Esophagus squamous epithelium (tissue), 4 donors: Measurements from ENCODE around the gene RBBP8.
"Not testable (repeated sequence)": the region's sequence is repeated elsewhere in the genome, so short reads cannot be mapped to it uniquely, and the experiment has no call there.

Experiments used
- POLR2A ChIP-seq, 4 donors: fragments of 450-650 bp; IDR thresholded peaks; one replicate each; pipeline ENCODE4 v1.6.1; 2017; ENCODE audit warnings: antibody characterized with exemption in 4 of 4, mild to moderate bottlenecking in 4 of 4, moderate library complexity in 3 of 4
- TF ChIP-seq, protein P1 (sequence below), 6 experiments: fragments of 450-650 bp in 4 of 6; fragments of 200-600 bp in 2 of 6; sonication (generic) in 2 of 6; IDR thresholded peaks; one replicate each; pipeline ENCODE4 v1.5.1; 2016 to 2019; ENCODE audit warnings: antibody characterized with exemption in 6 of 6, mild to moderate bottlenecking in 4 of 6, moderate library complexity in 4 of 6

DNA sequence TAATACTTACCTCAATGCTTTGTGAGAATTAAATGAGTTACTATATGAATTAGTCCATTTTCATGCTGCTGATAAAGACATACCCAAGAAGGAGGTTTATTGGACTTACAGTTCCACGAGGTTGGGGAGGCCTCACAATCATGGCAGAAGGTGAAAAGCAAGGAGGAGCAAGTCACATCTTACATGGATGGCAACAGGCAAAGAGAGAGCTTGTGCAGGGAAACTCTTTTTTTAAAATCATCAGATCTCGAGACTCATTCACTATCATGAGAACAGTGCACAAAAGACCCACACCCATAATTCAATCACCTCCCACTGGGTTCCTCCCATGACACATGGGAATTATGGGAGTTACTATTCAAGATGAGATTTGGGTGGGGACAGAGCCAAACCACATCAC, 29.9 kb upstream of the RBBP8 start:
- TF ChIP-seq, protein P1, sequence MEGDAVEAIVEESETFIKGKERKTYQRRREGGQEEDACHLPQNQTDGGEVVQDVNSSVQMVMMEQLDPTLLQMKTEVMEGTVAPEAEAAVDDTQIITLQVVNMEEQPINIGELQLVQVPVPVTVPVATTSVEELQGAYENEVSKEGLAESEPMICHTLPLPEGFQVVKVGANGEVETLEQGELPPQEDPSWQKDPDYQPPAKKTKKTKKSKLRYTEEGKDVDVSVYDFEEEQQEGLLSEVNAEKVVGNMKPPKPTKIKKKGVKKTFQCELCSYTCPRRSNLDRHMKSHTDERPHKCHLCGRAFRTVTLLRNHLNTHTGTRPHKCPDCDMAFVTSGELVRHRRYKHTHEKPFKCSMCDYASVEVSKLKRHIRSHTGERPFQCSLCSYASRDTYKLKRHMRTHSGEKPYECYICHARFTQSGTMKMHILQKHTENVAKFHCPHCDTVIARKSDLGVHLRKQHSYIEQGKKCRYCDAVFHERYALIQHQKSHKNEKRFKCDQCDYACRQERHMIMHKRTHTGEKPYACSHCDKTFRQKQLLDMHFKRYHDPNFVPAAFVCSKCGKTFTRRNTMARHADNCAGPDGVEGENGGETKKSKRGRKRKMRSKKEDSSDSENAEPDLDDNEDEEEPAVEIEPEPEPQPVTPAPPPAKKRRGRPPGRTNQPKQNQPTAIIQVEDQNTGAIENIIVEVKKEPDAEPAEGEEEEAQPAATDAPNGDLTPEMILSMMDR (IDR thresholded peaks at IDR 0.05), result not testable (repeated sequence)
- not testable (repeated sequence) for TF ChIP-seq POLR2A (IDR thresholded peaks at IDR 0.05)
